ENCODE results near the gene USP6NL.

GRCh38 chr10:11463111-11463510 is 148.3 kb downstream of the USP6NL start:
- TF ChIP-seq CTCF (IDR thresholded peaks at IDR 0.05) (no peak), EZH2phosphoT487 (IDR thresholded peaks at IDR 0.05) (no peak)
